Gastrocnemius medialis (tissue), 4 donors: Measurements from ENCODE around the gene PSMD11. TPM values are rescaled to one million over a fixed set of nuclear protein-coding genes. Genes with fewer than 3 reads are reported as not detected.

Source experiments
- ATAC-seq, 2 donors: fragments of 150-250 bp; one replicate each; pipeline ENCODE4 v1.9.1; 2016
- DNase-seq, 2 donors: peaks; one replicate each; pipeline ENCODE4 v3.0.0-alpha.2; 2019
- H3K27ac ChIP-seq, 4 donors: fragments of 200-600 bp; sonication (generic); 1 replicate in 1 of 4; 2 replicates in 3 of 4; pipeline ENCODE4 v1.5.1; 2016 to 2018; ENCODE audit warnings: mild to moderate bottlenecking in 2 of 4, moderate library complexity in 1 of 4
- H3K27me3 ChIP-seq, 3 donors: fragments of 200-600 bp; sonication (generic) in 2 of 3; 1 replicate in 1 of 3; 2 replicates in 2 of 3; pipeline versions ENCODE4 v1.5.1 to v1.6.0; 2016 to 2019; ENCODE audit warnings: mild to moderate bottlenecking in 1 of 3, moderate library complexity in 1 of 3
- H3K36me3 ChIP-seq, 2 donors: fragments of 200-600 bp; sonication (generic) in 1 of 2; one replicate each; pipeline ENCODE4 v1.5.1; 2017 to 2018
- H3K4me1 ChIP-seq, 2 donors: fragments of 200-600 bp; sonication (generic) in 1 of 2; one replicate each; pipeline ENCODE4 v1.5.1; 2016 to 2017; ENCODE audit warnings: mild to moderate bottlenecking in 2 of 2
- H3K4me3 ChIP-seq, 4 donors: fragments of 200-600 bp; sonication (generic) in 3 of 4; 1 replicate in 1 of 4; 2 replicates in 3 of 4; pipeline ENCODE4 v1.5.1; 2016 to 2019; ENCODE audit warnings: mild to moderate bottlenecking in 2 of 4
- H3K9me3 ChIP-seq, 3 donors: fragments of 200-600 bp; sonication (generic) in 2 of 3; 1 replicate in 1 of 3; 2 replicates in 2 of 3; pipeline ENCODE4 v1.5.1; 2016 to 2019
- CTCF ChIP-seq, 5 experiments: fragments of 450-650 bp in 3 of 5; fragments of 200-600 bp in 2 of 5; sonication (generic) in 2 of 5; IDR thresholded peaks in 4 of 5; conservative IDR thresholded peaks in 1 of 5; 1 replicate in 4 of 5; 2 replicates in 1 of 5; pipeline ENCODE4 v1.5.1; 2016 to 2019; ENCODE audit warnings: antibody characterized with exemption in 5 of 5, mild to moderate bottlenecking in 3 of 5, moderate library complexity in 3 of 5
- POLR2A ChIP-seq, 2 donors: fragments of 450-650 bp; IDR thresholded peaks; one replicate each; pipeline ENCODE4 v1.6.1; 2017; ENCODE audit warnings: antibody characterized with exemption in 2 of 2, mild to moderate bottlenecking in 2 of 2, moderate library complexity in 2 of 2
- in situ Hi-C, 4 donors: fragments of 200-750 bp; cut with MboI; loops; one replicate each; pipeline versions ENCODE4 v1.15.0 to v1.8.0; 2017; ENCODE audit warnings: low sequenced_read_pairs in 4 of 4
- intact Hi-C: fragments of 100-400 bp; cut with DNase I; formaldehyde crosslinking; loops from one replicate; pipeline ENCODE4 v1.15.1; 2023; ENCODE audit warnings: low total_unique reads
- total RNA-seq, 4 donors: library from RNA; depleted of rRNA; stranded (reverse); fragments of >200 nt; gene quantifications; one replicate each; pipeline versions ENCODE4 v1.1.0 to v1.2.3, GENCODE V29; 2016

The PSMD11 gene
- total RNA-seq, 4 donors from 2014 or later, result 81.7 to 215 (median 191) TPM

GRCh38 chr17:32475258-32475657 is 30.9 kb downstream of the PSMD11 start:
- TF ChIP-seq CTCF (IDR thresholded peaks at IDR 0.05 in 4 of 5, conservative IDR thresholded peaks at IDR 0.05 in 1 of 5) (no peak), POLR2A (IDR thresholded peaks at IDR 0.05) (no peak)
- Histone ChIP-seq H3K27me3 (no peaks in the 10 kb centered on the region), H3K27ac (no peak overlapping the region), H3K4me1 (peaks cover 4 to 11% of the 10 kb centered on the region in 2 donors), H3K9me3 (no peaks in the 10 kb centered on the region), H3K36me3 (peaks cover 15 to 99% of the 10 kb centered on the region in 2 donors), H3K4me3 (no peak overlapping the region)
- in situ Hi-C loops, result loop anchor here in 1 of 4 donors (10.0 to 25.0 kb wide), 2 partner anchors 130 to 412 kb away; partner anchors contain the start of gene MYO1D
- DNase-seq (no peak), ATAC-seq (no peak)
- intact Hi-C loops, result no loop called here

GRCh38 chr17:32477220-32477619 is 32.9 kb downstream of the PSMD11 start:
- no peak overlapping the region for H3K27ac ChIP-seq
- no peaks in the 10 kb centered on the region for H3K27me3 ChIP-seq
- DNase-seq, result no peak
- no peak for ATAC-seq
- H3K4me3 ChIP-seq, result no peak overlapping the region
- in situ Hi-C loops (loop anchor here in 1 of 4 donors (10.0 to 25.0 kb wide), 2 partner anchors 128 to 410 kb away; partner anchors contain the start of gene MYO1D), intact Hi-C loops (no loop called here)
- no peaks in the 10 kb centered on the region for H3K9me3 ChIP-seq
- peaks cover 0 to 4% of the 10 kb centered on the region in 2 donors for H3K4me1 ChIP-seq
- TF ChIP-seq POLR2A (IDR thresholded peaks at IDR 0.05), result no peak
- TF ChIP-seq CTCF (IDR thresholded peaks at IDR 0.05 in 4 of 5, conservative IDR thresholded peaks at IDR 0.05 in 1 of 5), result no peak
- H3K36me3 ChIP-seq, result peaks cover 15 to 99% of the 10 kb centered on the region in 2 donors

- intact Hi-C loops (no loop called here), in situ Hi-C loops (loop anchor here in 1 of 4 donors (10.0 to 25.0 kb wide), 2 partner anchors 126 to 408 kb away; partner anchors contain the start of gene MYO1D)
- Histone ChIP-seq H3K36me3 (peaks cover 13 to 91% of the 10 kb centered on the region in 2 donors), H3K4me1 (peaks cover 6 to 10% of the 10 kb centered on the region in 2 donors), H3K4me3 (no peak overlapping the region), H3K27ac (peak overlapping the region; percentile 48 to 66 (median 64)), H3K27me3 (no peaks in the 10 kb centered on the region), H3K9me3 (no peaks in the 10 kb centered on the region)
- TF ChIP-seq POLR2A (IDR thresholded peaks at IDR 0.05) (no peak), CTCF (IDR thresholded peaks at IDR 0.05 in 4 of 5, conservative IDR thresholded peaks at IDR 0.05 in 1 of 5) (no peak)
- DNase-seq (peak; percentile 55 to 79), ATAC-seq (peak; percentile 86 to 87)
Observed at GRCh38 chr17:32479074-32479617, 34.8 kb downstream of the PSMD11 start.

- no peak for ATAC-seq
- no peaks in the 10 kb centered on the region for H3K9me3 ChIP-seq
- H3K36me3 ChIP-seq, result peaks cover 6 to 71% of the 10 kb centered on the region in 2 donors
- H3K27me3 ChIP-seq, result no peaks in the 10 kb centered on the region
- H3K4me1 ChIP-seq, result peaks cover 12 to 24% of the 10 kb centered on the region in 2 donors
- in situ Hi-C loops (loop anchor here in 1 of 4 donors (25.0 kb wide), 1 partner anchor 406 kb away; the partner anchor contains the start of gene MYO1D), intact Hi-C loops (loop anchor here (5.0 kb wide), 1 partner anchor 129 kb away; the partner anchor contains the start of gene ZNF207)
- no peak for DNase-seq
- no peak overlapping the region for H3K27ac ChIP-seq
- no peak for TF ChIP-seq POLR2A (IDR thresholded peaks at IDR 0.05)
- no peak for TF ChIP-seq CTCF (IDR thresholded peaks at IDR 0.05 in 4 of 5, conservative IDR thresholded peaks at IDR 0.05 in 1 of 5)
- no peak overlapping the region for H3K4me3 ChIP-seq
Observed at GRCh38 chr17:32481193-32481592, 36.9 kb downstream of the PSMD11 start.
